HepG2 (cell line): ENCODE results near the gene SNX30.

Experiments used
- BRD4 ChIP-seq: sonication (generic); formaldehyde crosslinking; IDR thresholded peaks from 2 replicates; pipeline ENCODE4 v1.4.0; 2020; ENCODE audit warnings: missing genetic modification reagents
- GMEB1 ChIP-seq: sonication (generic); formaldehyde crosslinking; IDR thresholded peaks from 2 replicates; pipeline ENCODE4 v1.5.1; 2020; ENCODE audit warnings: missing genetic modification reagents, mild to moderate bottlenecking, borderline replicate concordance
- KIAA2018 ChIP-seq: sonication (generic); formaldehyde crosslinking; IDR thresholded peaks from 2 replicates; pipeline ENCODE4 v1.5.0; 2020; ENCODE audit warnings: mild to moderate bottlenecking, missing genetic modification reagents, borderline replicate concordance
- NFKB2 ChIP-seq: sonication (generic); formaldehyde crosslinking; IDR thresholded peaks from 2 replicates; pipeline ENCODE4 v1.4.0; 2020; ENCODE audit warnings: missing genetic modification reagents, borderline replicate concordance
- NR1H2 ChIP-seq: sonication (generic); formaldehyde crosslinking; IDR thresholded peaks from 2 replicates; pipeline ENCODE4 v1.8.1; 2022; ENCODE audit warnings: low read depth, missing genetic modification reagents, borderline replicate concordance
- NR2F1 ChIP-seq, 2 experiments: fragments of 450-650 bp in 1 of 2; formaldehyde crosslinking in 1 of 2; IDR thresholded peaks; 2 replicates each; pipeline versions ENCODE4 v1.5.0 to v1.6.1; 2016 to 2020; ENCODE audit warnings: mild to moderate bottlenecking in 1 of 2, missing compliant biosample characterization in 1 of 2, missing genetic modification reagents in 1 of 2, moderate library complexity in 1 of 2
- POGZ ChIP-seq: sonication (generic); formaldehyde crosslinking; IDR thresholded peaks from 2 replicates; pipeline ENCODE4 v1.4.0; 2020; ENCODE audit warnings: mild to moderate bottlenecking, missing genetic modification reagents
- PPARG ChIP-seq: conservative IDR thresholded peaks from 2 replicates; pipeline ENCODE4 v1.6.1; 2016; ENCODE audit warnings: missing biosample characterization, missing genetic modification reagents
- SOX13 ChIP-seq, 3 experiments: fragments of 450-650 bp in 1 of 3; sonication (generic) in 1 of 3; formaldehyde crosslinking in 1 of 3; IDR thresholded peaks in 2 of 3; conservative IDR thresholded peaks in 1 of 3; 2 replicates each; pipeline versions ENCODE4 v1.5.0 to v1.6.1; 2016 to 2020; ENCODE audit warnings: antibody characterized with exemption in 1 of 3, mild to moderate bottlenecking in 1 of 3, missing compliant biosample characterization in 1 of 3, missing genetic modification reagents in 1 of 3, moderate library complexity in 1 of 3
- TAF1 ChIP-seq: sonication (generic); formaldehyde crosslinking; IDR thresholded peaks from 2 replicates; pipeline ENCODE4 v1.4.0; 2020; ENCODE audit warnings: missing genetic modification reagents
- ZKSCAN1 ChIP-seq: fragments of 150-350 bp; IDR thresholded peaks from 2 replicates; pipeline ENCODE4 v1.6.1; 2014; ENCODE audit warnings: low read length
- ZNF891 ChIP-seq: sonication (generic); formaldehyde crosslinking; IDR thresholded peaks from 2 replicates; pipeline ENCODE4 v1.5.0; 2020; ENCODE audit warnings: mild to moderate bottlenecking, missing genetic modification reagents

- TF ChIP-seq ZKSCAN1 (no peak), BRD4 (CRISPR knock-in tag) (no peak), TAF1 (CRISPR knock-in tag) (no peak), GMEB1 (CRISPR knock-in tag) (no peak), KIAA2018 (CRISPR knock-in tag) (no peak), SOX13 (IDR thresholded peaks at IDR 0.05) (no peak), SOX13 (CRISPR knock-in tag; conservative IDR thresholded peaks at IDR 0.05 in 1 of 2, IDR thresholded peaks at IDR 0.05 in 1 of 2) (no peak), POGZ (CRISPR knock-in tag) (no peak), ZNF891 (CRISPR knock-in tag) (no peak), NR2F1 (CRISPR knock-in tag; IDR thresholded peaks at IDR 0.05) (no peak), NFKB2 (no peak), PPARG (CRISPR knock-in tag) (no peak), NR1H2 (no peak)
Observed at GRCh38 chr9:112789891-112790774, 39.6 kb downstream of the SNX30 start.
